ENCODE data around the gene TESPA1. TPM values are rescaled to one million over a fixed set of nuclear protein-coding genes. Genes with fewer than 3 reads are reported as not detected.

The TESPA1 gene
- total and polyA plus RNA-seq, 9 of the 15 experiments (the other 6 are each of a cell fraction or from before 2014, with no cell fraction given) = 0.72 to 7.1 (median 2.4) TPM

- Histone ChIP-seq H3K4me1 (replicated peaks in 1 of 2; ENCODE audit: control insufficient read depth in 2 of 2, insufficient read depth in 2 of 2, low read length in 2 of 2) (no peaks in the 10 kb centered on the region), H3K27me3 (ENCODE audit: control insufficient read depth in 2 of 2, insufficient read depth in 2 of 2, low read length in 2 of 2) (no peaks in the 10 kb centered on the region; a peak in 1 of 5 replicates), H3K4me3 (no peak overlapping the region), H3K9me3 (replicated peaks; ENCODE audit: control insufficient read depth, insufficient read depth, low read depth, low read length) (no peaks in the 10 kb centered on the region), H3K79me2 (ENCODE audit: control insufficient read depth, insufficient read depth, low read length) (no peaks in the 10 kb centered on the region), H3K27ac (ENCODE audit: extremely low read depth, low read depth, low read length) (no peak overlapping the region), H3K9me1 (ENCODE audit: control insufficient read depth, insufficient read depth, low read length) (no peaks in the 10 kb centered on the region), H3K9ac (ENCODE audit: insufficient read depth in 1 of 2, low read depth in 2 of 2, low read length in 2 of 2) (no peak overlapping the region), H3K36me3 (ENCODE audit: control insufficient read depth, insufficient read depth, low read length) (no peaks in the 10 kb centered on the region), H2AFZ (ENCODE audit: low read depth, low read length) (no peak overlapping the region), H3K4me2 (ENCODE audit: insufficient read depth, low read length) (no peak overlapping the region), H4K20me1 (replicated peaks; ENCODE audit: control insufficient read depth, insufficient read depth, low read length) (no peaks in the 10 kb centered on the region)
- intact Hi-C loops (cut with micrococcal nuclease) = no loop called here
- ATAC-seq (no peak), FAIRE-seq (no peak), DNase-seq (ENCODE audit: extremely low read depth in 1 of 4, low spot score in 3 of 4) (no peak)
- 0% methylated on average over 1 of the region's 1 CpG for WGBS (ENCODE audit: insufficient coverage, low coverage, missing lambda C conversion rate)
- no TSS peak for BruUV-seq (replicated peaks)
- ChIA-PET POLR2A (no interaction called here), CTCF (ENCODE audit: low intra/inter-chr PET ratio) (no interaction called here)
- in situ Hi-C loops (cut with MboI) = no loop called here
- TF ChIP-seq NCOA6 (IDR thresholded peaks at IDR 0.05) (no peak), MGA (IDR thresholded peaks at IDR 0.05) (no peak), NFXL1 (CRISPR knock-in tag; IDR thresholded peaks at IDR 0.05) (no peak), ZNF239 (CRISPR knock-in tag; IDR thresholded peaks at IDR 0.05) (no peak)
Measured at GRCh38 chr12:54948171-54948570, 36.4 kb downstream of the TESPA1 start.
